Stimulated activated CD4-positive, alpha-beta T cell treated with anti-CD3 and anti-CD28 coated beads, TNF-alpha, amount 100 ng/mL, for 48 hours (primary cell): Measurements from ENCODE around the gene RIMS1.

Experiments used
- DNase-seq, 3 donors: peaks; one replicate each; pipeline ENCODE4 v3.0.0-alpha.2; 2020; ENCODE audit warnings: low read depth in 3 of 3

The RIMS1 gene, protein sequence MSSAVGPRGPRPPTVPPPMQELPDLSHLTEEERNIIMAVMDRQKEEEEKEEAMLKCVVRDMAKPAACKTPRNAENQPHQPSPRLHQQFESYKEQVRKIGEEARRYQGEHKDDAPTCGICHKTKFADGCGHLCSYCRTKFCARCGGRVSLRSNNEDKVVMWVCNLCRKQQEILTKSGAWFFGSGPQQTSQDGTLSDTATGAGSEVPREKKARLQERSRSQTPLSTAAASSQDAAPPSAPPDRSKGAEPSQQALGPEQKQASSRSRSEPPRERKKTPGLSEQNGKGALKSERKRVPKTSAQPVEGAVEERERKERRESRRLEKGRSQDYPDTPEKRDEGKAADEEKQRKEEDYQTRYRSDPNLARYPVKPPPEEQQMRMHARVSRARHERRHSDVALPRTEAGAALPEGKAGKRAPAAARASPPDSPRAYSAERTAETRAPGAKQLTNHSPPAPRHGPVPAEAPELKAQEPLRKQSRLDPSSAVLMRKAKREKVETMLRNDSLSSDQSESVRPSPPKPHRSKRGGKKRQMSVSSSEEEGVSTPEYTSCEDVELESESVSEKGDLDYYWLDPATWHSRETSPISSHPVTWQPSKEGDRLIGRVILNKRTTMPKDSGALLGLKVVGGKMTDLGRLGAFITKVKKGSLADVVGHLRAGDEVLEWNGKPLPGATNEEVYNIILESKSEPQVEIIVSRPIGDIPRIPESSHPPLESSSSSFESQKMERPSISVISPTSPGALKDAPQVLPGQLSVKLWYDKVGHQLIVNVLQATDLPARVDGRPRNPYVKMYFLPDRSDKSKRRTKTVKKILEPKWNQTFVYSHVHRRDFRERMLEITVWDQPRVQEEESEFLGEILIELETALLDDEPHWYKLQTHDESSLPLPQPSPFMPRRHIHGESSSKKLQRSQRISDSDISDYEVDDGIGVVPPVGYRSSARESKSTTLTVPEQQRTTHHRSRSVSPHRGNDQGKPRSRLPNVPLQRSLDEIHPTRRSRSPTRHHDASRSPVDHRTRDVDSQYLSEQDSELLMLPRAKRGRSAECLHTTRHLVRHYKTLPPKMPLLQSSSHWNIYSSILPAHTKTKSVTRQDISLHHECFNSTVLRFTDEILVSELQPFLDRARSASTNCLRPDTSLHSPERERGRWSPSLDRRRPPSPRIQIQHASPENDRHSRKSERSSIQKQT (N-terminal part only)

DNA sequence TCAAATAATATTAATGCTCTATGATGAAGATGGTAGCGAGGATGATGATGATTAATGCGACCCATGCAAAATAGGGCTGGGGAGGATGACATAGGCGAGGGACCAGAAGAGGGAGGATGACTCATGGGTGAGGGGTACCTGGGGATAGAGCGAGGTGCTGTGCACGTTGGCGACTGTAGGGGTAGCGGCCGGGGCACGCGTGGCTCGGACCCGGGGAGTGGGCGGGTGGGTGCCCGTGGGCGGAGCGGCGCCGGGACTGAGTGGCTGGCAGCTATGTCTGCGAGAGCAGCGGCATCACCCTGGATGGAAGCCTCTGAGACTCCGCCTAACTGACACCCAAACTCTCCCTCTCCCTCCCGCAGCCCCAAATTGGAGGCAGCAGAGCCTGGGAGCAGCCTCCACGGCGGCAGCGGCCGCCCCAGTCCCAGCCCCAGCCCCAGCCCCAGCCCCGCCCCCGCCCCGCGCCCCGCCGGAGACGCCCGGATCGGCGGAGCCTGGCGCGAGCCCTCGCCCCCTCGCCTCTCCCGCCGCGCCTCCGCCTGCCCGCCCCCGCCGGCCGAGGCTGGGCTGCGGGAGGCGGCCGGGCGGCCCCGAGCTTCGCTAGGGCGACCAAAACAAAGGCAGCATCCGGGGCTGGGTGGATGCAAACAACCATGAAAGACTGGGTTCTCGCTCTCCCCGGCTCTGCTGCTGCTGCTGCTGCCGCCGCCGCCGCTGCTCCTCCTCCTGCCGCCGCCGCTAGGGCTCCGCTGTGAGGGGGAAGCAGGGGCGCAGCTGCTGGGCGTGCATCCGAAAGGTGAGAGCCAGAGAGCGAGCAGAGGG is at the start of gene RIMS1:
Gene RIMS1, plus strand, starts transcription at position 367 of the 822 bp plus-strand sequence. CDS start 474 bp downstream, outside the sequence.
- DNase-seq, result no peak

DNA sequence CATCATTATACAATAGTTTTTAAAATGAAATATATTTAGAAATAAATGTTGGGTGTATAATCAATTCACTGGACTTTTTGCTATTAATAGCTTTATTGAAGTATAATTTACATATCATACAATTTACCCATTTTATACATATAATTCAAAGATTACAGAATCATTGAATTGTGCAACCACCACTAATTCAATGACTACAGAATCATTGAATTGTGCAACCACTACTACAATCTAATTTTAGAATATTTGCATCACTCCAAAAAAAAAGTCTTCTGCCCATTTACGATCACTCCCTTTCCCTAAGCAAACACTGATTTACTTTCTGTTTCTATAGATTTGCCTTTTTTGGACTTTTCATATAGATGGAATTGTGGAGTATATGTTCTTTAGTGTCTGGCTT is 35.1 kb upstream of the RIMS1 start:
- no peak for DNase-seq

DNA sequence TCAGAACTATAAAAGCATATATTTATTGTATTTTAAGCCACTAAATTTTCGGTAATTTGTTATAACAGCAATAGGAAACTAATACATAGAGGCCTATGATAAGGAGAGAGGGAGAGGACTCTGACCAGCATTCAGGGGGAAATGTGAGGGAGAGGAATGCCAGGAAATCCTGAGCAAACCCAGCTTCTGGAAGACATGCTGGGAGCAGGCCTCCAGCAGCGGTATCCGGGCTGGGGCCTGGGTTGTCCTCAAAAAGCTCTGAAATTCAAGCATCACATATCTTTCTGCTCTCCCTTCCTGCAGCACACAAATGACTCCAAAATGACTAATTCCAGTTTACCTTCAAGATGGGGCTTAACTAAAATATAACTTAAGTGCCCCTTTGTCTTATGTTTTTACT is 33.4 kb upstream of the RIMS1 start:
- DNase-seq, result no peak

DNA sequence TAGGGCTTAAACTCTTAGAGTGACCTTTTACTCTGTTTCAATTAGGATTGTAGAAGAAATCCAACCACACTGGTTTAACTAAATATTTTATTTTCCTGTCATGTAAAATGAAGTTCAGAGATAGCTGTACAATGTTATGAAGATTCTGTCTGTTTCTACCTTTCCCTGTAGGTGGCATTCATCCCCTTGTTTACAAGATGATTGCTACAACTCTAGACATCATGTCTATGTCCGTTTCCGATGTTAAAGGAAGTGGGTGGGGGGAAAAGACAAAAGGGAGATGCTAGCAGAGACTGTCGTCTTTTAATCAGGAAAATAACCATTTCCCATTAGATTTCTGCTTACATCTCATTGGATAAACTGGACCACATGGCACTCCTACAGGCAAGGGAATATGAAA is 30.9 kb upstream of the RIMS1 start:
- no peak for DNase-seq

DNA sequence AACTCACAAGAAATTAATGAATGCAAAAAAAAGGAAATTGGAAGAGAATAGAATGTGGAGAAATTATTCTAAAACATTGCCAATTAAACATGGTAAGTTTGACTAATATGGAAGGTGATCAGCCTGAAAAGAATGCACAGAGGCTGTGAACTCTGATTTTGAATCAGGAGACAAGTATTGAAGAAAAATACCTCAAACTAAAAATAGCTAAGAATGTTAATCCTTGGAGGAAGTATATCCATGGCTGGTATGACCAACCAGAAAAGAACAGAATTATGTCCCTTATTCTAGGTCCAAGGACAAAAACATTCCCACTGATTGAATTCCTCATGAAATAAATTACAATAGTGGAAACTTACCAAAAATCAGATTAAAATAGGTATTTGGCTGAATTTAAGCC is 7.3 kb upstream of the RIMS1 start:
- no peak for DNase-seq

DNA sequence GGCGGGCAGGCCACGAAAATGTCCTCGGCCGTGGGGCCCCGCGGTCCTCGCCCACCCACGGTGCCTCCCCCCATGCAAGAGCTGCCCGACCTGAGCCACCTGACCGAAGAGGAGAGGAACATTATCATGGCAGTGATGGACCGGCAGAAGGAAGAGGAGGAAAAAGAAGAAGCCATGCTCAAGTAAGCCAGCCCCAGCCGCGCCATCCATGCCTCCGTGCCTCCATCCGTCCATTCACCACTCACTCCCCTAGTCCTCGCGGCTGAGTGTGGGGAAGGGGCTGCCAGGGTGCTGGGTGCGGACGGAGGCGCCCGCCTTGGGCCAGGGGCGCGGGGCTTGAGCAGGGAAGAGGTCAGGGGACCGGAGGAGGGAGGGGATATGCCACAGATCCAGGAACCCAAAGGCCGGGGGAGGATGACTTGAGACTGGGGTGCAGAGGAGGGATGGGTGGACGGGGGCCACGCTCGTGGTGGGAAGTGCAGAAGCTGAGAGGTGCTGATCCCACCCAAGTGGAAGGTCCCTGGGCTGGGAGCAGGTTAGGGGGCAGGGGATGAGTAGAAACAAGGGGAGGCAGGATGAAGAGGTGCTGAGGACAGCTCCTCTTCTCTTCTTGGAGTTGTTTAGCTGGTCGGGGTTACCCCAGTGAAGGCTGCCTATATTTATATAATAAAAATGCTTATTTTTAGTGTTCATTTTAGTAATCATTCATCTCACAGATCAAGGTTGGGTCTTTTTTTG is 825 bp downstream of the RIMS1 start:
- no peak for DNase-seq

DNA sequence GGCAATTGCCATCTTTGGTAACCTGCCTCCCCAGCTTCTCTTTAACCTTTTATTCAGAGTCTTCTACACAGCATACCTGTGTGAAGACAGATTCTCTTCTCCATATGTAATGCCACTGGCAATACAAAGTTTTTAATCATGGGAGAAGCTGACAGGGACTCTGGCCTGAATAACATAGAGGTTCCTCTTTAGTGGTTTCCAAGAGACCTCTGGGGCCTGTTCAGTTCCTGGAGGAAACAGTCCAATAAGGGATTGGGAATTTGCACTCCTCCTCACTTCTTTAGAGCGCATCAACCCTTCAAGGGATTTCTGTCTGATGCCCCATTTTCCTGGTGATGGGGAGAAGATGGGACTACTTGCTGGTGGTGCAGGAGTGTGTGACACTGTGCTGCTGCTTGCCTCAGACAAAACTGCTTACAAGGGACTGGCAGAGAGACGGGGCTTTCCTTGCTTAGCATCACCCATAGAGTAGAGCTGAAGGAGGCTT is 1.4 kb downstream of the RIMS1 start:
- DNase-seq, result no peak

DNA sequence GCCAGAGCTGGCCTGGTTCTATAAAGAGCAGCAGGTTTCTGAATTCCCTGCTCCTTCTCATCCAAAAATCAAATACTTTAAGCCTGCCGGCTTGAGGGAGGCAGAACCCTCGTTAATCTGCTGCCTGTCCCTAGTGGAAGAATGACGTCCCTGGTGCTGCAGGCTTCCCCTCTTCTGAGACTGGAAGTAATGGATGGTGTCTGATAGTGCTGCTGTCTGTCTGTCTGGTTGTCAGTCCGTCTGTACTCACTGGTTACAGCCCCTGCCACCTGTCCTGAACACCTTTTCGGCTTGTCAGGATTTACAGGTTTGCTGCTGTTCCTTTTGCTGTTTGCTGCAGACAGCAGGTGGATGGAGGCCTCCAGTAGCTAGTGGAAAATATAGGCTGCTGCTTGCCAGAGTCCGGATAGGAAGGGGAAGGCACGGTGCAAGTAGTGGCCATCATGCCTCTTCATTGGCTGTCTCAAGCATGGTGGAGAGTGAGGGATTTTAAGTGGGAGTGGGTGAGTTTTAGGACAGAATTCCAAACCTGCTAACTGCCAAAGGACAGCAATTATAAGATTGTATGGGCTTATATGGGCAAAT is 2.5 kb downstream of the RIMS1 start:
- no peak for DNase-seq

DNA sequence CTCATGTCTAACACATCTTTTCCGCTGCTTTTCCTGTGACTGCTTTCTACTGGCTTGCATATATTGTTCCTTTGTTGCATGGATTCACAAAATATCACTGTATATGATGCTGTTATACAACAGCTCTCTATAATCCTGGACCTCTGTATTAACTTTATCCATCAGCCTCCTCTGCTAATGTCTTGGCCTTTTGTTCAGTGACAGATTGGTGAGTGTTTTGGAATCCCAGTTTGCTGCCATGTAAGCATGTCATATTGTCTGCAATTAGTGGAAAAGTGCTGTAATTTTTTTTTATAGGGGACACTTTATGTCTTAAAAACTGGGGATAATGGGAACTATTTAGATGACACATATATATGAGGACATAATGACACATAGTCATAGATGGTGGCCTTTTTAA is 3.0 kb downstream of the RIMS1 start:
- no peak for DNase-seq

DNA sequence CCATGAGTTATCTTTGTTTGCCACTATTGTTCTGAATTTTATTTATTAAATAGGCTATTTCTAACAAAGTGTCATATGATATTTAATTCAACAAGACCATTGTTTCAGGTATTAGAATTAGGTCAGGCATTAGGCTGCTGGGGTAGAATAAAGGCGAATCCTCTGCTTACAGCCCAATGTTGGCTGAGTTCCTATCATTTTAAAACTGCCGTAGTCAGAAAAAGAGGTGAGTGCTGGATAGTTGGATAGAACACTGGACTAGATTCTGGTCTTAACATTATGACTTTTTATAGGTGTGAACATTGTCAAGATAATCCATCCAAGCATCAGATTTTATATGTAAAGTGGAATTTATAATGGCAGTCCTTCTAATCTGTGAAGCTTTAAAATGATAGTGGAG is 6.3 kb downstream of the RIMS1 start:
- no peak for DNase-seq

DNA sequence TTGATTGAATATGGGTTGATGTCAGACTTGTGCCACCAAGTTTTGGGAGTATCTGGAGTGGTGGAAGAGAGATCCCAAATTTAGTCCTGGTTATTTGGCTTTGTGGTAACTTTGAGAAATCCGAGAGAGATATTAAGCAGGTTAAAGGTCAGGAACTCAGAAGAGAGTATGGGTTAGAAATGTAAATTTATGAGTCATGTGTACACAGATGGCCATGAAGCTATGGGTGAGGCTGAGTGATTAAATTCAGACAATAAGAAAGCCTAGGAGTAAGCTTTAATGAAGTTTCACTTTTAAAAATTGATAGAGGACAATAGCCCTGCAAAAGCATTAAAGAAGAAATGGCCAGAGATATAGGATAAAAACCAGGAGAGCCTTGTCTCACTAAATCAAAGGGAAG is 14.3 kb downstream of the RIMS1 start:
- no peak for DNase-seq

DNA sequence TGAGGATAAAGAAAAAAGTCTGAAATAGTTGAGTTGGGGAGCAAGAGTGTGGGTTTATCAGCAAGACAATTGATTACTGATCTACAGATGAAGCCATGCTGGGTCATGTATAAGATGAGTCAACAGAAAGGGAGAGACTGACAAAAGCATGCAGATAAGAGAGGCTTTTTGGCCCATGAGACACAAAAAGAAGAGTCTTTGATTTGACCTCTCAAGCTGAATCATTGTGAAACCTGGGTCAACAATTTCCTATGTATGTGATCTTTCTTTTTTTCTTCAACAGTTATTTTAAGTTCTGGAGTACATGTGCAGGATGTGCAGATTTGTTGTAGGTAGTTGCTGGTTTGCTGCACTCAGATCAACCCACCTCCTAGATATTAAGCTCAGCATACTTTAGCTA is 15.9 kb downstream of the RIMS1 start:
- DNase-seq, result no peak

DNA sequence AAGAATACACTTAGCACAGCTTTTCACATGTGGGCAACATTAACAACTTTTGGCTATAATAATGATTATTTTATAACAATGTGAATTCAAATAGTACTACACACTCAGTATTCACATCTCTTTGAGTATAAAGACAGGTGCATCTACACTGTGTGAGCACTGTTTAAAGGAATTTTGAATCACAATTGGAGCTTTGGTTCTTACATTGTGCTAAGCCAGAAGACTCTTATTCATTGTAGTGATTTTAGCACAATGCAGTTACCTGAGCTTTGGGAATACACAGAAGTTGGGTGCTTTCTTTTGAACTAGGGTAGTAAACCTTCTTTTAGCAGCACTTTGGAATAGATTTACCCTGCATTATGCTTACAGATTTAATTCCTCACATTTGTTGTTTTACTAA is 20.5 kb downstream of the RIMS1 start:
- DNase-seq, result no peak

DNA sequence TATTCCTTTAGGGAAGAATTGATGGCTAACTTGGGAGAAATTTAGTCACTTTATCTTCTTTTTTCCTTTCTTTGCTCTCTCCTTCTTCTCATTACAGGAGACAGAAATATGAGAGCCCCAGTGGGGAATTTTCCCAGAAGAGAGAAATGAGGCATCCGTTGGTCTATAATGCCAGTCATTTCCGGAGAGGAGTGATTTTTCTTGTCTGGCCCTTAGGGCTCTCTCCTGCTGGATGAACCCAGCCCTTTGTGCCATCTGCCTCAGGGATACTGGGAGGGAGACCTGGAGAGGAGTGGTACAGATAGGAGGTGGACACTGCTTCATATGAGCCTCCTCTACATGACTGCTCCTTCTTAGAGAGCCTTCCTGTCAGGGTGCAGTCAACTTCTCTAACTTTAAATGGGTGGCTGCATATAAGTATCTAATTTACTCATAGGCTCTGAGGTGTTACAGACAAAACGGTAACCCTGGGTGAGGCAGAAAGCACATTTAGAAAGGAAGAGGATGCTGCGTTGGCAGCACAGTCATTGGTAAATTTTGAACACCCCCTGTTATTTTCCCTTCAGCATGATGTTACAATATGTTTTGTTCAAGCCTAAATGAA is 21.9 kb downstream of the RIMS1 start:
- no peak for DNase-seq

DNA sequence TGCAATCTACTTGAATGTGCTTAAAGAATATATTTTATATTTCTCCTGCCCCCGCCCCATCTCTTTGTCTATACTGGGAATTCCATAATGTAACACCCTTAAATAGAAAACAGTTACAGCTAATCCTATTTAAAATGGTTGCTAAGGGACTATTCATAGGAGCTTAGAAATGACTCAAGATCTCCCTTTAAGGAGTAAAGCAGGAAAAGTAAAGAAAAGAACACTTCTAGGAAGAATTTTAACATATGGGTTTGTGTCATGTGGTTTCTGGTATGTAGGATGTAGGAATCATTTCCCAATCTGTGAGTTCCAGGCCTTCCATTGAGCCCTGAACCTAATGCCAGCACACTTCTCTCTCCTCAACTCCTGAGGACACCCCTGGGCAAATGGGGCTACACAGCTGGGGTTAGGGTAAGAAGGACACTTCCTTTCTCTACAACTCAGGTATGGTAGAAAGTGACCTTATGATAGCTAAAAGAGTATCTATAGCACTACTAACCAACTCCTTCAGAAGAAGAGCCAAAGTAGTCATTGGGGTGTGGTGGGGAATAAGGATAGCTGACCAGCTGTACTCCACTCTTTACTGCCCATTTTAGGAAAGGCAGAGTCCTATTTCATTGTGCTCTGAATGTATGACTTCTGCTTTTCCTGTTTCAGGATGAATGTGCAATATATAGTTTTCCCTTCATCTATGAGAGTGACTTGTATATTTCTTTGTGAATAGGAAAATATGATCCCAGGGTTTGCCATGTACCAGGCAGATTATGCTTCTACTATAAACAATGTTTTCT is 27.3 kb downstream of the RIMS1 start:
- no peak for DNase-seq

DNA sequence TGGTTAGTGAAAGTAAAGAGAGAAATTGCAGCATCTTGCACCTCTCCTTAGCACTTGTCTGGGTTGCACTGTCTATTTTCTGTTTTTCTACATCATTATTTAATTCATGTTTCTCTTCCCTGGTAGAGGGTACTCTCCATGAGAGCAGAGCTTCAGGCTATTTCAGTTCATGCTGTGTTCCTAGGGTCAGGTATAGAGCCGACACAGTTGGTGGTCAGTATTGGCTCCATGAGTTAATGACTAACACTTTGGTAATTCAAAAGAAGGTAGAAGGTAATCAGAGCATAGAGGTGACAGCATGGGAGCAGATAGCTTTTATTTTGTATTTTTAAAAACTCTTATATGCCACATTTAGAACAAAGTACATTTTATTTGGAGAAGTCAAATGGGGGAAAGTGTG is 42.7 kb downstream of the RIMS1 start:
- DNase-seq, result no peak

DNA sequence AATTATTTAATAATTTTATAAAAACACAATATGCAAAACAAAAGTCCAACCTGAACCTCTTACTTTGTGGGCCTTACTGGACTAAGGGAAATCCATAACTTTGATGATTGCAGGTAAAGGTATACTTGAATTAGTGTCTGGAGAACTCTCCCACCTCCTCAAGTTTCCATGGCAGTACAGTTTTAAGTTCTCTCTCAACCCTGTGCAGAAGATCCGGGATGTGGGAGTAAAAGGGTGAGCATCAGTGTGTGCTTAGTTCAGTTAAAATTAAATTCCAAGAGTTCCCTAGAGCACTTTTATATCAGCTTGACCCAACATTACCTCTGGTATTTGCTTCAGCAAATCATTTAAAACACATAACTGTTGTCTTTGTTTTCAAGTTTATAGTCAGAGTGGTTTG is 47.5 kb downstream of the RIMS1 start:
- no peak for DNase-seq

DNA sequence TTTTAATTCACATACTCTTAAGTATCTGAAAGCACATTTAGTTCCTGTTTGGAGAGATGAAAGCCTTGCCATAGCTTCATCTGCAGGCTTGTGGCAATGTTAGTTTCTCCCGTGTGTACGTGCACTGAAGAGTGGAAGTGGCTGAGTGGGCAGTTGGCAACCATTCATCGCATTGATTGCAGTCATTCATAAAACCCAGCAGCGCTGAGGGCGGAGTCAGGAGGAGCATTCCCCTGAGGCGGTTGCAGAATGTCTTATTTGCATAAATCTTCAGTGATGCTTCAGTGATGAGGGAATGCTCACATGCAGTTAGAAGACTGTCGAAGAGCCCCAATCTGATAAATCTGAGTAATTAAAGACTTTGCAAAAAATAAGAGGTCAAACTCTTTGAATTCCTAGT is 79.1 kb downstream of the RIMS1 start:
- no peak for DNase-seq

DNA sequence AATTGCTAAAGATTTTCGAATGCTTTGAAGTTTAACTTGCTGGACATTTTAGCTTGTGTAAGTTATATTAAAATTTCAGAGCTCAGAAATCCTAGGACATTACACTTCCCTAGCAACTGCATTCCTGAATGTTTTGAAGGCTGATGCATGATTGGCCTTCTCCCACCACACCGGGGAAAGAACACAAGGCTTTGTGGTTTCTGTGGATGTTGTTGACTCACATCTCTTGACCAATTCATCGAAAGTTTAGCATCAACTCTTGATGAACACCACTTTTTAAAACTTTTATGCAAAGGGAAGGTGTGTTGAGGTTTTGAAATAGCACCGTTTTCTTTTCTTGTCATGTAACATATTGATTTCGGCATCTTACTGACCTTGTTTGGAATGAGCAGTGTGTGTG is 81.1 kb downstream of the RIMS1 start:
- no peak for DNase-seq
